ENCODE data around the gene FOXO1. TPM values are rescaled to one million over a fixed set of nuclear protein-coding genes. Genes with fewer than 3 reads are reported as not detected.

FOXO1 gene
- total and polyA plus RNA-seq, 9 of the 15 experiments (the other 6 are each of a cell fraction or from before 2014, with no cell fraction given): 0.04 to 0.73 (median 0.20) TPM

GRCh38 chr13:40508767-40509342, 157.6 kb downstream of the FOXO1 start:
- 2% methylated on average over 3 of the region's 3 CpGs for WGBS (ENCODE audit: insufficient coverage, low coverage, missing lambda C conversion rate)
- H3K4me3 ChIP-seq: no peak overlapping the region
- H3K4me2 ChIP-seq (ENCODE audit: insufficient read depth, low read length): no peak overlapping the region
- no peaks in the 10 kb centered on the region for H3K9me3 ChIP-seq (replicated peaks; ENCODE audit: control insufficient read depth, insufficient read depth, low read depth, low read length)
- H3K79me2 ChIP-seq (ENCODE audit: control insufficient read depth, insufficient read depth, low read length): no peaks in the 10 kb centered on the region
- BruUV-seq (replicated peaks): no TSS peak
- in situ Hi-C loops (cut with MboI): no loop called here
- ATAC-seq: no peak
- no peak for FAIRE-seq
- no peak for DNase-seq (ENCODE audit: extremely low read depth in 1 of 4, low spot score in 3 of 4)
- no peaks in the 10 kb centered on the region for H4K20me1 ChIP-seq (replicated peaks; ENCODE audit: control insufficient read depth, insufficient read depth, low read length)
- H3K27me3 ChIP-seq (ENCODE audit: control insufficient read depth in 2 of 2, insufficient read depth in 2 of 2, low read length in 2 of 2): no peaks in the 10 kb centered on the region
- no peaks in the 10 kb centered on the region for H3K4me1 ChIP-seq (replicated peaks in 1 of 2; ENCODE audit: control insufficient read depth in 2 of 2, insufficient read depth in 2 of 2, low read length in 2 of 2)
- intact Hi-C loops (cut with micrococcal nuclease): no loop called here
- no peaks in the 10 kb centered on the region for H3K9me1 ChIP-seq (ENCODE audit: control insufficient read depth, insufficient read depth, low read length)
- CTCF ChIA-PET (ENCODE audit: low intra/inter-chr PET ratio): no interaction called here
- POLR2A ChIA-PET: interaction anchor here (0.6 kb wide), 1 partner anchor 51 kb away, joined by 3 read pairs; no protein-coding TSS in a partner anchor
- no peak overlapping the region for H3K27ac ChIP-seq (ENCODE audit: extremely low read depth, low read depth, low read length)
- H3K9ac ChIP-seq (ENCODE audit: insufficient read depth in 1 of 2, low read depth in 2 of 2, low read length in 2 of 2): no peak overlapping the region
- no peak for TF ChIP-seq ZBTB43 (CRISPR knock-in tag; IDR thresholded peaks at IDR 0.05)
- TF ChIP-seq TFE3 (CRISPR knock-in tag; IDR thresholded peaks at IDR 0.05): no peak
- no peaks in the 10 kb centered on the region for H3K36me3 ChIP-seq (ENCODE audit: control insufficient read depth, insufficient read depth, low read length)
- H2AFZ ChIP-seq (ENCODE audit: low read depth, low read length): no peak overlapping the region
